ENCODE results near the gene ANO9.

ANO9 gene

GRCh38 chr11:380491-380890 is 61.3 kb downstream of the ANO9 start:
- no peak for DNase-seq

GRCh38 chr11:380095-380480 is 61.7 kb downstream of the ANO9 start:
- DNase-seq: no peak

GRCh38 chr11:379205-380094 is 62.4 kb downstream of the ANO9 start:
- no peak for DNase-seq

GRCh38 chr11:377883-378500 is 63.8 kb downstream of the ANO9 start:
- DNase-seq: no peak

- no peak for DNase-seq
Observed at GRCh38 chr11:377174-377865, 64.5 kb downstream of the ANO9 start.

- no peak for DNase-seq
Observed at GRCh38 chr11:376531-377173, 65.2 kb downstream of the ANO9 start.

- no peak for DNase-seq
Observed at GRCh38 chr11:375065-376025, 66.5 kb downstream of the ANO9 start.

- DNase-seq: no peak
Observed at GRCh38 chr11:373716-374551, 67.9 kb downstream of the ANO9 start.

GRCh38 chr11:372809-373715 is 68.7 kb downstream of the ANO9 start:
- DNase-seq: no peak

- DNase-seq: no peak
Observed at GRCh38 chr11:371716-372590, 69.9 kb downstream of the ANO9 start.

- DNase-seq: no peak
Observed at GRCh38 chr11:371051-371450, 70.8 kb downstream of the ANO9 start.

GRCh38 chr11:370070-370941 is 71.5 kb downstream of the ANO9 start:
- no peak for DNase-seq

GRCh38 chr11:369336-370018 is 72.3 kb downstream of the ANO9 start, which contains the start of gene B4GALNT4:
Gene B4GALNT4, plus strand, starts transcription at chr11:369499. Its CDS starts 305 bp downstream, at chr11:369804.
- peak in 1 of 4 experiments; percentile 21 for DNase-seq

GRCh38 chr11:368414-369335 is 73.1 kb downstream of the ANO9 start:
- no peak for DNase-seq

- no peak for DNase-seq
Observed at GRCh38 chr11:367956-368413, 73.8 kb downstream of the ANO9 start.

Measured in activated naive CD4-positive, alpha-beta T cell (primary cell).